Kidney (tissue), 14 donors: ENCODE data around the gene TTC19. TPM values are rescaled to one million over a fixed set of nuclear protein-coding genes. Genes with fewer than 3 reads are reported as not detected.
"Not testable (repeated sequence)": the region's sequence is repeated elsewhere in the genome, so short reads cannot be mapped to it uniquely, and the experiment has no call there.

Experiments used
- DNase-seq, 5 donors: peaks; one replicate each; pipeline ENCODE4 v3.0.0-alpha.2; 2013 to 2020
- FAIRE-seq: peaks from 2 replicates; lab custom pipeline; 2012; peaks lifted over from hg19 to GRCh38; lab: Jason Lieb, UNC
- H3K27ac ChIP-seq, 2 donors: one replicate each; pipeline ENCODE4 v1.7.0; 2013; ENCODE audit warnings: low read depth in 2 of 2, low read length in 2 of 2, inconsistent platforms in 1 of 2
- H3K27me3 ChIP-seq: one replicate; pipeline ENCODE4 v1.7.1; 2013; ENCODE audit warnings: low read length, inconsistent platforms; ENCODE audit not compliant: control insufficient read depth, insufficient read depth
- H3K36me3 ChIP-seq, 3 donors: one replicate each; pipeline versions ENCODE4 v1.7.0 to v1.7.1; 2013; ENCODE audit warnings: low read length in 3 of 3, control low read depth in 1 of 3, inconsistent platforms in 1 of 3; ENCODE audit not compliant: insufficient read depth in 3 of 3, control insufficient read depth in 2 of 3
- H3K4me1 ChIP-seq, 3 donors: one replicate each; pipeline versions ENCODE4 v1.7.0 to v1.7.1; 2013; ENCODE audit warnings: low read length in 3 of 3, inconsistent platforms in 1 of 3, low read depth in 1 of 3; ENCODE audit not compliant: control insufficient read depth in 2 of 3, insufficient read depth in 2 of 3
- H3K4me3 ChIP-seq, 3 donors: one replicate each; pipeline versions ENCODE4 v1.7.0 to v1.8.1; 2013; ENCODE audit warnings: low read length in 3 of 3, control low read depth in 1 of 3, inconsistent platforms in 1 of 3
- H3K9ac ChIP-seq, 3 donors: one replicate each; pipeline versions ENCODE4 v1.7.0 to v1.7.1; 2013; ENCODE audit warnings: low read length in 3 of 3, control low read depth in 1 of 3, inconsistent platforms in 1 of 3
- H3K9me3 ChIP-seq, 3 donors: one replicate each; pipeline versions ENCODE4 v1.7.0 to v1.7.1; 2013; ENCODE audit warnings: low read length in 3 of 3, control low read depth in 1 of 3, inconsistent platforms in 1 of 3; ENCODE audit not compliant: control insufficient read depth in 2 of 3, insufficient read depth in 1 of 3
- CTCF ChIP-seq: IDR thresholded peaks from 3 replicates; pipeline ENCODE4 v1.5.1; 2012; ENCODE audit warnings: mild to moderate bottlenecking, moderate library complexity, borderline replicate concordance; ENCODE audit not compliant: insufficient read depth; ENCODE audit errors: extremely low read depth
- intact Hi-C: fragments of 100-400 bp; cut with DNase I; formaldehyde crosslinking; loops from one replicate; pipeline ENCODE4 v1.11.1; 2022
- polyA plus RNA-seq: library from polyadenylated mRNA; stranded (reverse); fragments of 350-450 nt; fragmentation: Illumina TruSeq; extraction: RNeasy Lipid Tissue Mini Kit (QIAGEN cat#74804); gene quantifications from one replicate; pipeline ENCODE4 v1.2.3, GENCODE V29; 2014; ENCODE audit warnings: low read depth, low replicate concordance; ENCODE audit not compliant: insufficient read depth
- total RNA-seq: library from RNA; stranded (reverse); fragmentation: NEBNext Ultra II Directional; extraction: Animal tissue kit (Norgen Biotek cat#: 25700); gene quantifications from one replicate; pipeline ENCODE4 v1.2.1, GENCODE V29; 2021
- donor health status: control.
- donor health status: control.
- donor health status: control.
- donor health status: control.
- donor health status: control.
- donor health status: DM: yes; HTN: yes; CAD: no.
- donor health status: Normal renal cell carcinoma (clear cell type).

The TTC19 gene
- total and polyA plus RNA-seq, 2 donors from 2014 or later: 42.0 to 47.7 TPM

GRCh38 chr17:15978606-15979005 lies 21.0 kb upstream of the TTC19 start:
- H3K36me3 ChIP-seq: peaks cover 0 to 21% (median 20%) of the 10 kb centered on the region in 3 donors
- intact Hi-C loops: no loop called here
- no peak for FAIRE-seq

DNA sequence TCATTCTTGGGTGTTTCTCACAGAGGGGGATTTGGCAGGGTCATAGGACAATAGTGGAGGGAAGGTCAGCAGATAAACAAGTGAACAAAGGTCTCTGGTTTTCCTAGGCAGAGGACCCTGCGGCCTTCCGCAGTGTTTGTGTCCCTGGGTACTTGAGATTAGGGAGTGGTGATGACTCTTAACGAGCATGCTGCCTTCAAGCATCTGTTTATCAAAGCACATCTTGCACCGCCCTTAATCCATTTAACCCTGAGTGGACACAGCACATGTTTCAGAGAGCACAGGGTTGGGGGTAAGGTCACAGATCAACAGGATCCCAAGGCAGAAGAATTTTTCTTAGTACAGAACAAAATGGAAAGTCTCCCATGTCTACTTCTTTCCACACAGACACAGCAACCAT lies 20.6 kb upstream of the TTC19 start:
- H3K9ac ChIP-seq, H3K9me3 ChIP-seq, FAIRE-seq, intact Hi-C loops, H3K27ac ChIP-seq, H3K27me3 ChIP-seq, H3K4me1 ChIP-seq, DNase-seq, H3K4me3 ChIP-seq: not testable (repeated sequence)
- H3K36me3 ChIP-seq: peaks cover 0 to 24% (median 23%) of the 10 kb centered on the region in 3 donors

More at GRCh38 chr17:15978606-15979005, 21.0 kb upstream of the TTC19 start:
- H3K27ac ChIP-seq: no peak overlapping the region
- no peaks in the 10 kb centered on the region for H3K27me3 ChIP-seq
- no peaks in the 10 kb centered on the region for H3K9me3 ChIP-seq
- DNase-seq: no peak
- no peak overlapping the region for H3K4me3 ChIP-seq
- no peak overlapping the region for H3K9ac ChIP-seq
- TF ChIP-seq CTCF: no peak
- H3K4me1 ChIP-seq: no peaks in the 10 kb centered on the region

DNA sequence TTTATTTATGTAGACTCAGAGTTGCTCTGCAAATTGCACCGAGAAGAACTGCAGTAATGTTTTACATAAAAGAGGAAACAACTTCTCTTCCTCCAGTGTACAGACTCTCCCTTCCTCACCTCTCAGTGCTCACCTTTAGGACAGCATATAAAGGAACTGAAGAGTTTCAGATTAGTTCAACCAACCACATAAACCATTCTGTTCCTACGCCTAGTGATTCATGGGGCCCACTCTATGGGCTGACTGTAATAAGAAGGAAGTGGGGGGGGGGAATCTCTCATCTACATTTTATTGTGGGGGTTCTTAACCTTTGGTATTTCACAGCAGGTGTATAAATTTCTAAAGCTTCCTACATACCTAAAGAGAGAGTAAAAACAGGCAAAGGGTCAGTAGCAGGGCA lies 18.4 kb upstream of the TTC19 start:
- Histone ChIP-seq H3K9me3 (no peaks in the 10 kb centered on the region), H3K27me3 (no peaks in the 10 kb centered on the region), H3K27ac (no peak overlapping the region), H3K4me3 (no peak overlapping the region), H3K4me1 (no peaks in the 10 kb centered on the region), H3K9ac (no peak overlapping the region), H3K36me3 (peaks cover 0 to 34% (median 30%) of the 10 kb centered on the region in 3 donors)
- TF ChIP-seq CTCF: no peak
- FAIRE-seq (no peak), DNase-seq (no peak)
- intact Hi-C loops: no loop called here

DNA sequence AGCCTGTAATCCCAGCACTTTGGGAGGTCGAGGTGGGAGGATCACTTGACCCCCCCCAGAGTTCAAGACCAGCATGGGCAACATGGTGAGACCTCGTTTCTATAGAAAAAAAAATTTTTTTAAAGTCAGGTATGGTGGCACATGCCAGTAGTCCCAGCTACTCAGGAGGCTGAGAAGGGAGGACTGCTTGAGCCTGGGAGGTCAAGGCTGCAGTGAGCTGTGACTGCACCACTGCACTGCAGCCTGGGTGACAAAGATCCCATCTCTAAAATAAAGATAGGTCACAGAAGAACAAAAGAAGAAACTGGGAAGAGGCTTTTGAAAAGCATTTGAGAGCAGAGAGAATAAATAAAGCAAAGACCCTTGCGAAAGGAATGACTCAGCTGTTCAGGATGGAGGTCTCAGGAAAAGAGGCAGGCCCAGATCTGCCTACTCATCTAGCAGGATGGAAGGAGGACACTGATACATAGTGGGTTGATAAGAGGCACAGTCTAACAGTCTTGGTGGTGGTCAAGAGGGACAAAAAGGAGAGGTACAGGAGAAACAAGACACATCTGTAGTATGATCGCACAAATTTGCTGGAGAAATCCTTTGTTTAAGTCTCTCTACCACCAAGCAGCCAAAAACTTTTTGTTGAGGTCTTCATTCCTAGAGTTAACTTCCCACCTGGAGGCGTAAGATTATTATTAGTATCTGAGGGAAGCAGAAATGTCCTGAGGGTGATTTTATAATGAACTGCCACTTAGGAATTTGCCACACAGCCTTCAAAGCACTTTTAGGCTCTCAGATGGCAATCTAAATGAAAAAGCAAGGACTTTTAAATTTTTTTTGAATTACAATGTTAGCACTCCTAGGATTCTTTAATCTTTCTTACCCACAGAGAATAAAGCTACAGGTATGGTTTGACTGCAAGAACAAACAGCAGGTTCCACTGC lies 17.7 kb upstream of the TTC19 start:
- Histone ChIP-seq H3K4me3 (no peak overlapping the region), H3K9me3 (no peaks in the 10 kb centered on the region), H3K27ac (no peak overlapping the region), H3K36me3 (peaks cover 0 to 33% (median 30%) of the 10 kb centered on the region in 3 donors), H3K4me1 (no peaks in the 10 kb centered on the region), H3K27me3 (no peaks in the 10 kb centered on the region), H3K9ac (no peak overlapping the region)
- no peak for TF ChIP-seq CTCF
- FAIRE-seq (no peak), DNase-seq (no peak)
- intact Hi-C loops: no loop called here
